B cell (primary cell): ENCODE data around the gene SMIM45.

Source experiments
- ATAC-seq: fragments of 200-7000 bp; cut with Tn5 transposase; one replicate; pipeline ENCODE4 v1.10.0; 2021; ENCODE audit warnings: low read depth, mild to moderate bottlenecking, moderate number of reproducible peaks, moderate library complexity
- CTCF ChIA-PET: fragments of 350-600 bp; sonication (Branson Sonifier 250); formaldehyde crosslinking; loops from one replicate; lab custom pipeline; 2021; ENCODE audit warnings: antibody characterized with exemption, inconsistent platforms; lab: Charles Lee
- POLR2A ChIA-PET: fragments of 350-600 bp; sonication (Branson Sonifier 250); formaldehyde crosslinking; loops from one replicate; lab custom pipeline; 2021; ENCODE audit warnings: antibody characterized with exemption; lab: Charles Lee
- DNase-seq: peaks from one replicate; pipeline ENCODE4 v3.0.0; 2013
- H2AFZ ChIP-seq: 2 replicates; pipeline ENCODE4 v1.6.1; 2012; ENCODE audit warnings: mild to moderate bottlenecking, low read depth, low read length; ENCODE audit not compliant: insufficient read depth, poor library complexity, severe bottlenecking
- H3K27ac ChIP-seq, 2 donors: 1 replicate in 1 of 2; 2 replicates in 1 of 2; pipeline ENCODE4 v1.5.1; 2012 to 2013; ENCODE audit warnings: low read length in 2 of 2, mild to moderate bottlenecking in 2 of 2, moderate library complexity in 1 of 2
- H3K27me3 ChIP-seq, 4 experiments: fragments of 200-600 bp in 1 of 4; sonication (generic) in 1 of 4; replicated peaks in 1 of 4; 1 replicate in 2 of 4; 2 replicates in 2 of 4; pipeline versions ENCODE4 v1.6.1 to v1.7.0; 2013 to 2016; ENCODE audit warnings: low read length in 3 of 4, mild to moderate bottlenecking in 2 of 4, mixed read lengths in 1 of 4, moderate library complexity in 1 of 4; ENCODE audit not compliant: insufficient read depth in 4 of 4, control insufficient read depth in 3 of 4; ENCODE audit errors: control extremely low read depth in 1 of 4
- H3K36me3 ChIP-seq, 2 experiments: replicated peaks in 1 of 2; 1 replicate in 1 of 2; 2 replicates in 1 of 2; pipeline versions ENCODE4 v1.6.1 to v1.7.1; 2013; ENCODE audit warnings: low read length in 1 of 2; ENCODE audit not compliant: insufficient read depth in 2 of 2, control insufficient read depth in 1 of 2; ENCODE audit errors: control extremely low read depth in 1 of 2, extremely low read depth in 1 of 2
- H3K4me1 ChIP-seq, 2 donors: fragments of 200-600 bp in 1 of 2; sonication (generic) in 1 of 2; 1 replicate in 1 of 2; 2 replicates in 1 of 2; pipeline versions ENCODE4 v1.5.1 to v1.6.1; 2013 to 2017; ENCODE audit warnings: low read length in 2 of 2; ENCODE audit not compliant: control insufficient read depth in 2 of 2, insufficient read depth in 2 of 2
- H3K4me2 ChIP-seq: replicated peaks from 2 replicates; pipeline ENCODE3; 2012; ENCODE audit warnings: mild to moderate bottlenecking, low read depth, low read length; ENCODE audit not compliant: poor library complexity, severe bottlenecking
- H3K4me3 ChIP-seq, 5 experiments: fragments of 200-600 bp in 1 of 5; sonication (generic) in 1 of 5; 1 replicate in 3 of 5; 2 replicates in 2 of 5; pipeline versions ENCODE4 v1.5.1 to v1.7.0; 2011 to 2016; ENCODE audit warnings: low read length in 4 of 5, mild to moderate bottlenecking in 4 of 5, low read depth in 2 of 5, control low read depth in 1 of 5, moderate library complexity in 1 of 5; ENCODE audit not compliant: insufficient read depth in 1 of 5; ENCODE audit errors: control extremely low read depth in 1 of 5, extremely low read depth in 1 of 5
- H3K79me2 ChIP-seq: fragments of 200-600 bp; sonication (generic); one replicate; pipeline ENCODE4 v1.6.0; 2016; ENCODE audit warnings: low read length; ENCODE audit not compliant: control insufficient read depth, insufficient read depth
- H3K9ac ChIP-seq: fragments of 200-600 bp; sonication (generic); 2 replicates; pipeline ENCODE4 v1.6.1; 2017; ENCODE audit warnings: mild to moderate bottlenecking, low read length, moderate library complexity
- H3K9me3 ChIP-seq, 3 donors: one replicate each; pipeline versions ENCODE4 v1.6.1 to v1.7.1; 2013; ENCODE audit warnings: low read length in 2 of 3; ENCODE audit not compliant: control insufficient read depth in 2 of 3, insufficient read depth in 1 of 3; ENCODE audit errors: control extremely low read depth in 1 of 3
- H4K20me1 ChIP-seq: 2 replicates; pipeline ENCODE4 v1.6.0; 2012; ENCODE audit warnings: mild to moderate bottlenecking, low read length; ENCODE audit not compliant: insufficient read depth, control insufficient read depth, poor library complexity, severe bottlenecking
- H3K27ac Mint-ChIP-seq: one replicate; pipeline ENCODE4 v1.8.0; 2021; ENCODE audit warnings: mixed read lengths
- H3K27me3 Mint-ChIP-seq: one replicate; pipeline ENCODE4 v1.8.0; 2021; ENCODE audit warnings: mixed read lengths
- H3K4me1 Mint-ChIP-seq: one replicate; pipeline ENCODE4 v1.8.0; 2021; ENCODE audit warnings: mixed read lengths
- H3K4me3 Mint-ChIP-seq: one replicate; pipeline ENCODE4 v1.8.0; 2021; ENCODE audit warnings: mixed read lengths
- H3K9me3 Mint-ChIP-seq: one replicate; pipeline ENCODE4 v1.8.0; 2022; ENCODE audit warnings: mixed read lengths; ENCODE audit not compliant: insufficient read depth
- CTCF ChIP-seq: fragments of 200-600 bp; IDR thresholded peaks from one replicate; pipeline ENCODE4 v1.8.0; 2022; ENCODE audit warnings: antibody characterized with exemption, mild to moderate bottlenecking
- EZH2 ChIP-seq: IDR thresholded peaks from 2 replicates; pipeline ENCODE4 v1.6.1; 2012; ENCODE audit warnings: borderline replicate concordance, low read depth, mild to moderate bottlenecking, moderate library complexity, low read length; ENCODE audit not compliant: insufficient read depth, poor library complexity, severe bottlenecking
- WGBS: methylation state at CpG from one replicate; pipeline ENCODE4 v1.1.5; 2013; ENCODE audit warnings: missing lambda C conversion rate; ENCODE audit not compliant: insufficient coverage; 5-methylcytosine and 5-hydroxymethylcytosine counted together
- intact Hi-C: fragments of 100-400 bp; cut with micrococcal nuclease; formaldehyde crosslinking; loops from one replicate; pipeline ENCODE4 v1.10.0; 2022

The SMIM45 gene

GRCh38 chr22:41943661-41944209 is 8.2 kb upstream of the SMIM45 start:
- Histone ChIP-seq H3K4me2 (no peak overlapping the region), H3K9ac (no peak overlapping the region), H3K9me3 (no peaks in the 10 kb centered on the region), H2AFZ (no peak overlapping the region), H3K79me2 (peaks cover 17% of the 10 kb centered on the region), H3K4me1 (peaks cover 31 to 48% of the 10 kb centered on the region in 2 donors), H3K36me3 (peaks cover 0 to 5% of the 10 kb centered on the region in 2 experiments), H4K20me1 (peaks cover 5% of the 10 kb centered on the region), H3K27me3 (peaks cover 0 to 10% (median 0%) of the 10 kb centered on the region in 4 experiments), H3K27ac (no peak overlapping the region), H3K4me3 (no peak overlapping the region)
- H3K27ac Mint-ChIP-seq = no peak overlapping the region
- intact Hi-C loops = loop anchor here (5.0 kb wide), 1 partner anchor 36 kb away; no protein-coding TSS in a partner anchor
- ChIA-PET POLR2A (interaction anchor here (0.6 to 1.1 kb wide), 4 partner anchors 17 to 275 kb away, joined by 3 to 8 read pairs (median 4); partner anchors contain the start of gene TNFRSF13C), CTCF (interaction anchor here (0.5 to 5.5 kb wide), 15 partner anchors 9 to 277 kb away, joined by 3 to 52 read pairs (median 4); partner anchors contain the start of genes MEI1, SMIM45 and TNFRSF13C)
- TF ChIP-seq CTCF (no peak), EZH2 (no peak)
- H3K9me3 Mint-ChIP-seq = no peaks in the 10 kb centered on the region
- H3K4me1 Mint-ChIP-seq = peaks cover 39% of the 10 kb centered on the region
- ATAC-seq (no peak), DNase-seq (peak; percentile 18)
- no peaks in the 10 kb centered on the region for H3K27me3 Mint-ChIP-seq
- 100% methylated on average over 4 of the region's 9 CpGs for WGBS
- peak overlapping the region; percentile 17 for H3K4me3 Mint-ChIP-seq
